Activated effector memory CD4-positive, alpha-beta T cell treated with anti-CD3 and anti-CD28 coated beads, Interleukin-2, amount 50 U/mL, for 16 hours (primary cell): ENCODE results near the gene SPEN.

ENCODE experiments used
- DNase-seq: peaks from one replicate; pipeline ENCODE4 v3.0.0-alpha.2; 2020

SPEN gene

GRCh38 chr1:15950302-15950701 is 102.8 kb downstream of the SPEN start:
- peak; percentile 86 for DNase-seq

DNA sequence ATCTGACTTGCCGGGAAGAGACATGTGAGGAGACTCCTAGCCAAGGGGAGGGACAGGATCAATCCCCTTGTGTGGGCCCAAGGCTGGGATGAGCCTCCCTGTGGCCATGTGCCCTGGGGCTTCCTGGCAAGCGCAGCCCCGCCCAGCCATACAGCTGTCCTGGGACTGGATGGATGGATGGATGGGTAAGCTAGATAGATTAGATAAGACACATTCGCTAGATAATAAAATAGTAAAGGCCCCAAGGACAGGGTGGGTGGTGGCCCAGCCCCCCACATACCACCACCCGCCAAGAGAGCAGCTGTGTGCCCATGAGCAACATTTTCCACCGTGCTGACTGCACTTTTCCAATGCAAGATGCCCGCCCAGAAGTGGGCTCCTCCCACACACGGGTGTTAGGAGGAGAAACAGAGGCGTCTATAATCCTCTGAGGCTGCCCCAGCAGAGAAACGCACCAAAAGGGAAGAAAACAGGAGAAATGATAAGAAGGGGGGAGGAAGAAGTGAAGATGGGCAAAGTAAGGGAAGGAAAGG is 103.3 kb downstream of the SPEN start:
- peak; percentile 93 for DNase-seq

DNA sequence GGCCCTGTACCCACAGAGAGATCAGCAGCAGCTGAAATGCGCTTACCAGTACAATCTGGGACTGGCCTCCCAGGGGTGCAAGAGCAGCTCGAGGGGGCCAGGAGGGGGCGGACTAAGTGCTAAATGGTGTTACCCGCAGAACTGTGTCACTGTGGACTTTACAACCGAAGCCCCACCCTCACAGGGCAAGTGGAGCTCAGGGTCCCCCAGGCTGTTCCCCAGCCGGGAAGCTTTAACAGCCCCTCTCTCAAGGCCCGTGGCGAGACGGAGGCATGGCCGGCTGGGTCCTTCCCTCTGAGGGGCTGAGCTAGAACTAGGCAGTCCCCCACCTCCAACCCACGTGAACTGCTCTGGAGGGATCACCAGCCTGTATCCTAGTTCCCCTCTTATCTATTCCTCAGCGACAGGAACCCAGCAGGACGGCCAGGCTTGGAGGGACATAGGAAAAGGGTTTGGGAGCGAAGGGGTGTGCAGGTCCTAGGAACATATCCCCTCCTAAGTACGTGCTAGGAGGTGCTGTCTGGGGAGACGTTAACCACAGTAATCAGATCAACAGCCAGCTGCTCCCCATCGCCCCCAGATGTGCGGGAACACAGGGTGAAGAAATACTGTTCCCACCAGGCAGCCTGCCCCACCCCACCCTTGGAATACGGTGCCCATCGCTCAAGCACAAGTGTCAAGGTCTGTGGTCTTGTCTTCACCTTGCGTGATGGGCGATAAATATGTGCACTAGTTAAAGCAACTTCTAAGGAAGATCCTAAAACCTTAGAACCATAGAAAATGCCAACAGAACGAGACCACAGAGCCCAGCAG is 104.0 kb downstream of the SPEN start:
- peak; percentile 81 for DNase-seq

DNA sequence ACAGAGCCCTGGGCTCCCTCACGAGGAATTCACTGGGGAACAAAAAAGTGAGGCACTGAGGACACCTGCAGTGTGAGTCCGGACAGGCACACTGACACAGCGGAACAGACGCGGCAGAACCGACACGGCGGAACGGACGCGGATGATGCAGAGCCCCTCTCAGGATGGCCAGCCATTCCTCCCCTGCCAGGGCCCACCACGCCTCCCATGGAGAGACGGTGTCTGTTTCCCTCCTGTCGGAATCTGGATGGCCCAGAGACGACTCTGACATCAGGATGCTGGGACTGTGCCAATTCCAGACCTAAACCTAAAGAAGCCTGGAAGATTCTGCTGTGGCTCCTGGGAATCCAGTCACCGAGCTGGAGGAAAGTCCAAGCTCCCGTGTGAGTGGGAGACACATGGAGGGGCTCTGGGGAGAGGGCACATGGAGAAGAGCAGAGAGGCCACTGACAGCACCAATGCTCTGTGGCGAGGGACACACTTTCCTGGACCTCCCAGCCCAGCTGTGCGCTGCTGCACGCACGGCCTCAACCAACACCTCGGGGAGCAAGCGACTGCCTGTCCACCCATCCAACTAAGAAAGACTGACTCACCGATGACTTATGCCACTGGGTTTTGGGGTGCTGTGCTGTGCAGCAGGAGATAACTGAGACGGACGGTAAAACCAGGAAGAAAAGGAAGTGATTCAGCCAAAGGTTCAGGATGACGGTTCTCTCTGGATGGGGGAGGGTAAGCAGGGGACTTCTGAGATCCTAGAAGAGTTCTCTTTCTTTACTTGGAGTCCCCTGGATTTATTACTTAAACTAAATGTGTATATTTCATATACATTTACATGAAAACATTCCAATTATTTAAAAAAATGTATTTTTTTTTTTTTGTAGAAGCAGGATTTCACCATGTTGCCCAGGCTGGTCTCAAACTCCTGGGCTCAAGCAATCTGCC is 105.1 kb downstream of the SPEN start:
- DNase-seq: peak; percentile 62

DNA sequence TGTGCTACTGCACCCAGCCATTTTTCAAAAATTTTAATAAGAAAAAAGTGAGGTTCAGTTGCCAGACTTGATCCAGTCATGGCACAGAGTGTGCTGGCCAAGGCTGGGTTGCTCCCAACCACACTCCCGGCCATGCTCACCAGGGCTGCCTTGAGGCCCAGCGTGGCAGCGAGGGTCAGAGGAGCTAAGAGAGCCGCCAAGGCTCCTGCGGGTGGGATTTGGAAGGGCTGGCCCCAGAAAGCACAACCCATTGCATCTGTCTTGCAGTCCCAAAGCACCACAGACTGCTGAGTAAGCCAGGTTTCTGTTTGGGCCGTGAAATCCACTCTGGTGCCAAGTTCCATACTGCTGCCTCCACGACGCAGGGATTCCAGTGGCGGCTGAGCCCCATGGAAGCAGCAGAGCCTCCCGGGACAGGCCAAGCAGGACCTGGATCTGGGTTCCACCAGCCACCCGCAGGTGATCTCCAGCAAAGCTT is 105.8 kb downstream of the SPEN start:
- DNase-seq: no peak

DNA sequence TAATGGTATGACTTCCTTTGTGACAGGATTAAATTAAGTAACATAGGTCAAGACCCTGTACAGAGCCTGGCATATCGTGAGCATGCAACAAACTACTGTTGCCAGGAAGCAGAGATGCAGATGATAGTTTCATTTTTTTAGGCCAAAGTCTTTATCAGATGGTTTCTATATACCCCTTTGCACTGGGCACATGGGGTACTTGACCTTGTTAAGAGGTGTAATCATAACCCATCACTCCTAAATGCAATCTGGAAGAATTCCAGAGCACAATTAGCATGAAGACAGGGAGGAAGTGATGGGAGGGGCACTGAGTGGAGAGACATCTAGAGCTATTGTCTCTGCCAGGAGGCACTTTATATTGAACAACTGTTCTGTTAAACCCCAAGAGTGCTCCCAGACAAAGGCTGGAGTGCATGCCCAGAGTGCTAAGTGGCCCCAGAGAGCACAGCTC is 106.3 kb downstream of the SPEN start:
- DNase-seq: no peak

DNA sequence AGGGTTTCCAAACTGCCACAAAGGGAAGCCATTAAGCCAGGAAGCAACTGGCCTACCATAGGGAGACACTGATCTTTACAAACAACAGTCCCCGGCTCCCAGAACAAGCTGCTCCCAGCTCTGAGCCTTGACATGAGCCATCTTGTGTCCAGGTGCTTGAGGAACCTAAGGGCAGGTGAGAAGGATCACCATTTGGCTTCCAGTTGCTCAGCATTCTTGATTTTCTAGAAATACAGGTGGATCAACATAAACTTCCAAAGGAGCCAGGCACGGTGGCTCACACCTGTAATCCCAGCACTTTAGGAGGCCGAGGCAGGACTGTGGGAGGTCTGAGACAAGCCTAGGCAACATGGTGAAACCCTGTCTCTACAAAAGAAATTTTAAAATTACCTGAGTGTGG is 106.8 kb downstream of the SPEN start:
- peak; percentile 48 for DNase-seq

GRCh38 chr1:15955552-15955951 is 108.0 kb downstream of the SPEN start:
- DNase-seq: peak; percentile 2

GRCh38 chr1:15956150-15956549 is 108.6 kb downstream of the SPEN start:
- DNase-seq: no peak

DNA sequence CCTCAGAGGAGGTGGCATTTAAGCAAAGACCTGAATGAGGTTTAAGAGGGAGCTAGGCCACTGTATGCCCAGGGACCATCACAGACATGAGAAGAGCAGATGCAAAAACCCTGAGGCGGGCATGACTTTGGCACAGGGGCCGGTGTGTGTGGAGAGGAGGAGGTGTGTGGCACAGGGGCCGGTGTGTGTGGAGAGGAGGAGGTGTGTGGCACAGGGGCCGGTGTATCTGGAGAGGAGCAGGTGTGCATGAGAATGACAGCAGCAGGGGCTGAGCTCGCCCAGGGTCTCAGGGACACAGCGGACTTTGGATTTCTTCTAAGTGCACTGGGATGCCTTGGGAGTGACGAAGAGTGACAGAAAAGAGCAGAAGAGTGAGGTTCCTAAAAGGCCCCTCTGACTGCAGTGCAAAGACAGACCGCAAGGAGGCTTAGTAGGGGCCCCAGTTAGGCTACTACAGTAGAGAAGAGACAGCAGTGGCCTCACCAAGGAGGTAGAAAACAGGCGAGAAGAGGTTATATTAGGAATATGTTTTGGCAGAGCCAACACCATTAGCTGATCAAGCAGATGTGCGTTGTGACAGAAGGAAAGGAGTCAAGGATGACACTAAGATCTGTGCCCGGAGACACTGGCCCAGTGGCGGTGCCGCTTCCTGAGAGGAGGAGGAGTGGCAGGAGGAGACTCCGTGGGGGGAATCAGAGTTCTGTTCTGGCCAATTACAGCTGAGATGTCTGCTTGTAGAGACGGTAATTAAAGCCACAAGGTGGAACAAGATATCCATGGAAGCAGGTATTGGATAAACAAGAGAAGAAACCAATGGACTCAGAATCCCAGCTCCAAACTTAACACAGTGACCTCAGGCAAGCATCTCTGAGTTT is 110.0 kb downstream of the SPEN start:
- peak; percentile 43 for DNase-seq

DNA sequence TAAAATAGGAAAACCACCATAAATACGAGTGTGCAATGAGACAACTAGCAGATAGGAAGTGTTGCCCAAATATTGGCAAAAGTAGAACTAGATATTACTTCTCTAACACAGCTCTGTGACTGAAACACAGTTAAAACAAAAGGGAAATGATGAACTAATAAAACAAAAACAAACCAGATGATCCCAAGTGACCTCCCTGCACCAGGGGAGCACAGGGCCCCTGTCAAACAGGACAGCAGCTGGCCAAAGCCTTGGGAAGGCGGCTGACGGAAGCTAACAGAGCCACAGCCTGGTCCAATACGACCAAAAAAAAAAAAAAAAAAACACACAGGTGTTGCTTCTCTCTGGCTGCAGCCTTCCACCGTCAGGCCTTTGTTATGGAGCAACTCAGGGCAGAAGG is 110.6 kb downstream of the SPEN start:
- DNase-seq: peak; percentile 2

- peak; percentile 57 for DNase-seq
Measured at GRCh38 chr1:15958793-15959192, 111.3 kb downstream of the SPEN start.

DNA sequence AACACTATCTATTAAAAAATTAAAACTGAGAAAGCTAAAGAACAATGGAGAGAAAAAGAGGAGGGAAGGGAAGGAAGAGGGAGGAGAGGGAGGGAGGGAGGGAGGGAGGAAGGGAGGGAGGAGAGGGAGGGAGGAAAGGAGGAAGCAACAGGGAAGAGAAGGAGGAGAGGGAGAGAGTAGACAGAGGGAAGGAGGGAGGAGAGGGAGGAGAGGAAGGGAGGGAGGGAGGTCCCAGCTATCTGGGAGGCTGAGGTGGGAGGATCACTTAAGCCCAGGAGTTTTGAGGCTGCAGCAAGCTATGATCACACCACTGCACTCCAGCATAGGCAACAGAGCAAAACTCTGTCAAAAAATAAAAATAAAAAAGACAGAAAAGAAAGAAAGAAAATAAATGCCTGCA is 111.9 kb downstream of the SPEN start:
- DNase-seq: peak; percentile 49

DNA sequence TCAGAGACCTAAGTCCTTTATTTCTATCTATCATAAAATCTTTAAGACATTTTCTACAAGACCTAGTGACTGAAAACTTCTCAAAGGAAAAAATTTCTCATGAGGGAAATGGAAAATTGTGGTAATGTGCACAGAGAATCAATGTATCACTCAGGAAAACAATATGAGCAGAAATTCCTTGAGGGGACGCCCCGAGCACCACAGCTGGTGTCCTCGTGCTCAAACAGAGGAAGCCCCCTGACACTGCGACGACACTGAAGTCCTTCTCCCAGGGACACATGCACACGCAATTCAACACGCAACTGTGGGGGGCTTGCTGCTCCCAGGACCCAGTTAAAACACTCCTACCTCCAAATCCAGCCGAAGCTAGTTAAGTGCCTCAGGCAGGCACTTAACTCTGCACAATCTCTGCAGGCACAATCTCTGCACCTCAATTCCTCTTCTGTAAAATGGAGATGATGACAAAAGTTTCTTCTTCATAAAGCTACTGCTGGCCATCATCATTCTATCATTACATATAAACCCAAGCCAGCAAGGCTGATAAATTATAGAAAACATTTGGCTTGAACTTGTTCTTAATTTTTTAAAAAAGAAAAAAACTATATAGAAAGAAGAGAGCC is 112.4 kb downstream of the SPEN start:
- DNase-seq: peak; percentile 72

GRCh38 chr1:15960808-15961207 is 113.3 kb downstream of the SPEN start:
- DNase-seq: peak; percentile 34

DNA sequence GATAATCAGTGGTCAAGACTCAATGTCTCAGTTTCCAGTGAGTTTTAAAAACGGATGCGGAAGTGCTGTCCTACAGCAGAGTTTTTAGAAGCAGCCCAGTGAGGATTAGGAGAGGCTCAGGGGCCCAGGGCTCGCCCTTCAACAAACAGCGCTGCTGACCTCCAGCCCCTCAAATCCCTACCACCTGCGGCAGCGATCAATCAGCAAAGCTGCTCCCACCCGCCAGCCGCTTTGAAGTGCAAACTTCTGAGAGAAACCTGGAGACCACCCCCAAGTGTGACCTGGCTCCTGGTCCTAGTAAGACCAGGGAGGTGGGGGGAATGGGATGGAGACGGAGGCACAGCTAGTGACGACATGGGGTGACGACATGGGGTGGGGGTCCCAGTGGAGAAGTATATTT is 114.0 kb downstream of the SPEN start:
- peak; percentile 41 for DNase-seq

- peak; percentile 56 for DNase-seq
Measured at GRCh38 chr1:15962176-15962575, 114.7 kb downstream of the SPEN start.

DNA sequence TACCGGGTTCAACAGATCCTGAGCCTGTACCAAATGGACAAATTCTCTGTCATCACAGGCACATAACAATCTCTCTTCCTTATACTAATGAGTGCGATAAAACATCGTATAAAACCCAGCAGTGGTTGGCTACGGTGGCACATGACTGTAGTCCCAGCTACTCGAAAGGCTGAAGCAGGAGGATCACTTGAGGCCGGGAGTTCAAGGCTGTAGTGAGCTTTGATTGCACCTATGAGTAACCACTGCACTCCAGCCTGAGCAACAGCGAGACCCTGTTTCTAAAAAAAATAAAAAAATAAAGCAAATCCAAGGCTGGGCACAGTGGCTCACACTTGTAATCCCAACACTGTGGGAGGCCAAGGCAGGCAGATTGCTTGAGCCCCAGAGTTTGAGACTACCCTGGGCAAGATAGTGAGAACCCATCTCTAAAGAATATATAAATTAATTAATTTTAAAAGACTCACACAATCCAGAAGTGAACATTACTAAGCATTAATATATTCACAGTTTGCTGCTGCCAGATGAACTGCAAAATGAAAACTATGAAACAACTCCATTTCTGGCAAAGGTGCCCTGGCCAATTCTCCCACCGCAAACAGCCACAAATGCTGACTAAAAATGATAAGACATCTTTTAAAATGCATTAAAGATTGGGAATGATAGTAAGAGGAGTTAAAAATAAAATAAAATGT is 115.3 kb downstream of the SPEN start:
- DNase-seq: peak; percentile 49

- peak; percentile 58 for DNase-seq
Measured at GRCh38 chr1:15963363-15963967, 116.0 kb downstream of the SPEN start.

- peak; percentile 59 for DNase-seq
Measured at GRCh38 chr1:15963968-15964648, 116.6 kb downstream of the SPEN start.
